Neuronal stem cell (in vitro differentiated cells): Measurements from ENCODE around the gene SIDT2.

ENCODE experiments used
- DNase-seq: peaks from one replicate; pipeline ENCODE4 v3.0.0-alpha.2; 2013; ENCODE audit warnings: low spot score
- H2AFZ ChIP-seq: one replicate; pipeline ENCODE4 v1.6.1; 2013; ENCODE audit warnings: mild to moderate bottlenecking, low read length, inconsistent platforms
- H2AK5ac ChIP-seq: 2 replicates; pipeline ENCODE4 v1.6.1; 2013; ENCODE audit warnings: low read depth, mild to moderate bottlenecking, inconsistent platforms, low read length, moderate library complexity, mixed read lengths
- H2BK120ac ChIP-seq: 2 replicates; pipeline ENCODE4 v1.6.1; 2013; ENCODE audit warnings: low read depth, mild to moderate bottlenecking, inconsistent platforms, low read length, moderate library complexity, mixed read lengths
- H2BK12ac ChIP-seq: one replicate; pipeline ENCODE4 v1.6.1; 2013; ENCODE audit warnings: low read length, inconsistent platforms
- H2BK15ac ChIP-seq: 2 replicates; pipeline ENCODE4 v1.6.1; 2013; ENCODE audit warnings: mild to moderate bottlenecking, low read length, inconsistent platforms, mixed read lengths
- H2BK5ac ChIP-seq: one replicate; pipeline ENCODE4 v1.6.1; 2013; ENCODE audit warnings: inconsistent platforms, mild to moderate bottlenecking, low read length, moderate library complexity
- H3K14ac ChIP-seq: one replicate; pipeline ENCODE4 v1.6.1; 2013; ENCODE audit warnings: low read length, inconsistent platforms
- H3K18ac ChIP-seq: 2 replicates; pipeline ENCODE4 v1.6.1; 2013; ENCODE audit warnings: low read length, inconsistent platforms
- H3K23ac ChIP-seq: 2 replicates; pipeline ENCODE4 v1.6.1; 2013; ENCODE audit warnings: low read depth, mild to moderate bottlenecking, mixed read lengths, low read length, inconsistent platforms; ENCODE audit not compliant: poor library complexity
- H3K27ac ChIP-seq: replicated peaks from 3 replicates; pipeline ENCODE4 v1.5.1; 2013; ENCODE audit warnings: low read length, inconsistent platforms
- H3K27me3 ChIP-seq, 3 experiments: 2 replicates each; pipeline ENCODE4 v1.6.1; 2013; ENCODE audit warnings: low read length in 3 of 3, mild to moderate bottlenecking in 2 of 3, inconsistent platforms in 1 of 3, low read depth in 1 of 3, mixed read lengths in 1 of 3, moderate library complexity in 1 of 3; ENCODE audit not compliant: control insufficient read depth in 3 of 3, insufficient read depth in 3 of 3
- H3K36me3 ChIP-seq, 2 donors: replicated peaks in 1 of 2; 2 replicates each; pipeline ENCODE4 v1.6.1; 2013; ENCODE audit warnings: low read length in 2 of 2; ENCODE audit not compliant: control insufficient read depth in 2 of 2, insufficient read depth in 2 of 2
- H3K4ac ChIP-seq: 2 replicates; pipeline ENCODE4 v1.6.1; 2013; ENCODE audit warnings: inconsistent platforms, mild to moderate bottlenecking, low read length, moderate library complexity
- H3K4me1 ChIP-seq, 2 donors: 1 replicate in 1 of 2; 2 replicates in 1 of 2; pipeline ENCODE4 v1.6.1; 2013; ENCODE audit warnings: low read length in 2 of 2, low read depth in 1 of 2; ENCODE audit not compliant: control insufficient read depth in 2 of 2, insufficient read depth in 1 of 2
- H3K4me2 ChIP-seq: one replicate; pipeline ENCODE4 v1.6.1; 2013; ENCODE audit warnings: mild to moderate bottlenecking, low read length, inconsistent platforms; ENCODE audit not compliant: insufficient read depth, poor library complexity, severe bottlenecking
- H3K4me3 ChIP-seq, 2 donors: 2 replicates each; pipeline ENCODE4 v1.5.1; 2013; ENCODE audit warnings: low read length in 2 of 2, mild to moderate bottlenecking in 2 of 2, inconsistent platforms in 1 of 2, moderate library complexity in 1 of 2
- H3K79me1 ChIP-seq: one replicate; pipeline ENCODE4 v1.6.1; 2013; ENCODE audit warnings: low read depth, mild to moderate bottlenecking, inconsistent platforms, low read length, moderate library complexity
- H3K9ac ChIP-seq: one replicate; pipeline ENCODE4 v1.6.1; 2013; ENCODE audit warnings: mild to moderate bottlenecking, low read depth, low read length, inconsistent platforms; ENCODE audit not compliant: poor library complexity
- H3K9me3 ChIP-seq, 2 donors: replicated peaks in 1 of 2; 2 replicates each; pipeline versions ENCODE3 to v1.6.1; 2013; ENCODE audit warnings: low read length in 2 of 2, mild to moderate bottlenecking in 2 of 2, inconsistent platforms in 1 of 2, low read depth in 1 of 2, mixed read lengths in 1 of 2, moderate library complexity in 1 of 2; ENCODE audit not compliant: control insufficient read depth in 2 of 2, insufficient read depth in 1 of 2
- H4K8ac ChIP-seq: one replicate; pipeline ENCODE4 v1.6.1; 2013; ENCODE audit warnings: low read depth, mild to moderate bottlenecking, inconsistent platforms, low read length, moderate library complexity
- H4K91ac ChIP-seq: one replicate; pipeline ENCODE4 v1.6.1; 2013; ENCODE audit warnings: low read length, low read depth, mild to moderate bottlenecking, inconsistent platforms; ENCODE audit not compliant: poor library complexity
- WGBS, 2 donors: extraction: QIAGEN DNeasy Blood & Tissue Kit; methylation state at CpG; one replicate each; pipeline ENCODE4 v1.1.7; 2013; ENCODE audit warnings: missing lambda C conversion rate in 2 of 2, mixed read lengths in 1 of 2; ENCODE audit not compliant: insufficient read length in 2 of 2, insufficient replicate concordance in 1 of 2; ENCODE audit errors: extremely low coverage in 2 of 2; 5-methylcytosine and 5-hydroxymethylcytosine counted together

Gene SIDT2

DNA sequence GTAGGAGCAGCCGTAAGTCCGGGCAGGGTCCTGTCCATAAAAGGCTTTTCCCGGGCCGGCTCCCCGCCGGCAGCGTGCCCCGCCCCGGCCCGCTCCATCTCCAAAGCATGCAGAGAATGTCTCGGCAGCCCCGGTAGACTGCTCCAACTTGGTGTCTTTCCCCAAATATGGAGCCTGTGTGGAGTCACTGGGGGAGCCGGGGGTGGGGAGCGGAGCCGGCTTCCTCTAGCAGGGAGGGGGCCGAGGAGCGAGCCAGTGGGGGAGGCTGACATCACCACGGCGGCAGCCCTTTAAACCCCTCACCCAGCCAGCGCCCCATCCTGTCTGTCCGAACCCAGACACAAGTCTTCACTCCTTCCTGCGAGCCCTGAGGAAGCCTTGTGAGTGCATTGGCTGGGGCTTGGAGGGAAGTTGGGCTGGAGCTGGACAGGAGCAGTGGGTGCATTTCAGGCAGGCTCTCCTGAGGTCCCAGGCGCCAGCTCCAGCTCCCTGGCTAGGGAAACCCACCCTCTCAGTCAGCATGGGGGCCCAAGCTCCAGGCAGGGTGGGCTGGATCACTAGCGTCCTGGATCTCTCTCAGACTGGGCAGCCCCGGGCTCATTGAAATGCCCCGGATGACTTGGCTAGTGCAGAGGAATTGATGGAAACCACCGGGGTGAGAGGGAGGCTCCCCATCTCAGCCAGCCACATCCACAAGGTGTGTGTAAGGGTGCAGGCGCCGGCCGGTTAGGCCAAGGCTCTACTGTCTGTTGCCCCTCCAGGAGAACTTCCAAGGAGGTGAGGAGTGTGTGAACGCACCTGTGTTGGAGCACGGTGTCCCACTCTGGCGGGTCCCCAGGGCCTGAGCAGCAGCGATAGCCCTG lies 20.7 kb downstream of the SIDT2 start, which contains the start of gene TAGLN:
TAGLN (plus strand) TSS at position 318 of the 863 bp plus-strand sequence. CDS start 3,644 bp downstream, outside the sequence.
- Histone ChIP-seq H4K8ac (peak within 1 kb of the TSS; percentile 97), H3K14ac (peak within 1 kb of the TSS; percentile 50), H2AK5ac (peak within 1 kb of the TSS; percentile 20), H3K9me3 (no peaks in the 10 kb centered on the region), H3K9ac (peak within 1 kb of the TSS; percentile 45), H2BK12ac (peak within 1 kb of the TSS; percentile 41), H2AFZ (peak within 1 kb of the TSS; percentile 89), H2BK15ac (peak within 1 kb of the TSS; percentile 77), H2BK120ac (no peak within 1 kb of the TSS), H3K27ac (peak within 1 kb of the TSS; percentile 52), H3K36me3 (peaks cover 4 to 12% of the 10 kb centered on the region in 2 donors), H3K79me1 (no peaks in the 10 kb centered on the region), H3K18ac (peak within 1 kb of the TSS; percentile 95), H3K4me2 (peak within 1 kb of the TSS; percentile 61), H2BK5ac (peak within 1 kb of the TSS; percentile 56), H3K4ac (no peak within 1 kb of the TSS), H3K4me1 (peaks cover 12 to 37% of the 10 kb centered on the region in 2 donors), H4K91ac (no peak within 1 kb of the TSS), H3K23ac (peak within 1 kb of the TSS; percentile 45), H3K27me3 (no peaks in the 10 kb centered on the region), H3K4me3 (peak within 1 kb of the TSS; percentile 21 to 53)
- DNase-seq, result peak; percentile 64
- WGBS, 2 donors, result no CpG with 5 or more reads among the region's 34 CpGs

- H3K4me2 ChIP-seq, result no peak overlapping the region
- peak overlapping the region; percentile 45 for H3K9ac ChIP-seq
- no peak overlapping the region for H3K4ac ChIP-seq
- no peak overlapping the region for H2BK12ac ChIP-seq
- H3K27ac ChIP-seq, result no peak overlapping the region
- H3K14ac ChIP-seq, result peak overlapping the region; percentile 50
- peak overlapping the region in 1 of 2 donors; percentile 53 for H3K4me3 ChIP-seq
- peak overlapping the region; percentile 3 for H4K8ac ChIP-seq
- H2BK15ac ChIP-seq, result no peak overlapping the region
- H3K79me1 ChIP-seq, result no peaks in the 10 kb centered on the region
- H3K18ac ChIP-seq, result peak overlapping the region; percentile 84
- no peaks in the 10 kb centered on the region for H3K9me3 ChIP-seq
- no peak for DNase-seq
- H2AK5ac ChIP-seq, result peak overlapping the region; percentile 20
- peak overlapping the region; percentile 56 for H2BK5ac ChIP-seq
- no peak overlapping the region for H4K91ac ChIP-seq
- H3K23ac ChIP-seq, result no peak overlapping the region
- WGBS, 2 donors, result no CpG with 5 or more reads among the region's 13 CpGs
- no peak overlapping the region for H2BK120ac ChIP-seq
- H3K36me3 ChIP-seq, result peaks cover 12 to 18% of the 10 kb centered on the region in 2 donors
- H3K4me1 ChIP-seq, result peaks cover 12 to 37% of the 10 kb centered on the region in 2 donors
- H2AFZ ChIP-seq, result peak overlapping the region; percentile 89
- no peaks in the 10 kb centered on the region for H3K27me3 ChIP-seq
These were observed 21.6 kb downstream of the SIDT2 start for GRCh38 chr11:117199916-117200812.

DNA sequence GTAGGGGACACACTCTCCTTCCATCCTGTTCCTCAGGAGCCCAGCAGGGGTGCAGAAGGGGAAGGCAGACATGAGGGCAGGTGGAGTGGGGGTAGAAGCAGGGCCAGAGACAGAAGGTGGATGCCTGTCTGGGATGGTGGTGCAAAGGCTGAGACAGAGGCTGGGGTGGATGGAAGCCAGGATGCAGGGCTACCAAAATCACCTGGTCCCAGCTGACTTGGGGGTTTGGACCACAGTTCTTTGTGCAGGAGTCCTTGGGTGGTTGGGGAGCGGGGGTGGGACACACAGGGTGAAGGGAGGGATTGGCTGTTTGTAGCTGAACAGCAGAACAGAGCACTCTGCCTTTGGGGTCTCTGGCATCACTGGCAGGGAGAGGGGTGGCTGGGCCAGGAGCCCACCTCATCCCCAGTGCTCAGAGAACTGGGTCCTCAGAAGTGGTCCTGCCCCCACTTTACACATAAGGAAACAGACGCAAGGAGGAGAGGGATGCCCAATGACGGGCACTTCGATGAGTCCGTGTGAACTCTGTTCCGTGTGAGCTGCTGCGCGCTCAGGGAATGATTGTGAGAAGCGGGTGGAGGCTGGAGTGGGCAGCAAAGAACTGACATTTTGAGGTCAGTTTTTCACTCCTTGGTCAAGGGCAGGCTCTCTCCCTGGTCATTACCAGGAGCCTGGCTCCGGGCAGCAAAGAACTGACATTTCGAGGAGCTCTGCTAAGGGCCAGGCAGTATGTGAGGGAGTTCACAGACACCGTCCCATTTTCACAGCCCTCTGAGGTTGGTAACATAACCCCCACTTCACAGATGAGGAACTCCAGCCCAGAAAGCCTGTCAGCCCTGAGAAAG lies 22.5 kb downstream of the SIDT2 start:
- H2AK5ac ChIP-seq, result peak overlapping the region; percentile 8
- no peaks in the 10 kb centered on the region for H3K9me3 ChIP-seq
- H2BK5ac ChIP-seq, result peak overlapping the region; percentile 7
- H2BK120ac ChIP-seq, result no peak overlapping the region
- H3K4me3 ChIP-seq, result peak overlapping the region in 1 of 2 donors; percentile 53
- H3K4me2 ChIP-seq, result no peak overlapping the region
- no peak overlapping the region for H3K4ac ChIP-seq
- H2BK15ac ChIP-seq, result no peak overlapping the region
- peak overlapping the region; percentile 3 for H4K8ac ChIP-seq
- no CpG with 5 or more reads among the region's 12 CpGs for WGBS, 2 donors
- H3K27me3 ChIP-seq, result no peaks in the 10 kb centered on the region
- H4K91ac ChIP-seq, result no peak overlapping the region
- H3K79me1 ChIP-seq, result no peaks in the 10 kb centered on the region
- peaks cover 16 to 20% of the 10 kb centered on the region in 2 donors for H3K36me3 ChIP-seq
- H3K14ac ChIP-seq, result peak overlapping the region; percentile 28
- H3K18ac ChIP-seq, result no peak overlapping the region
- H3K9ac ChIP-seq, result peak overlapping the region; percentile 66
- no peak overlapping the region for H3K23ac ChIP-seq
- no peak overlapping the region for H3K27ac ChIP-seq
- H2AFZ ChIP-seq, result no peak overlapping the region
- H2BK12ac ChIP-seq, result no peak overlapping the region
- peaks cover 12 to 37% of the 10 kb centered on the region in 2 donors for H3K4me1 ChIP-seq
- no peak for DNase-seq
